CD4-positive, alpha-beta memory T cell (primary cell): ENCODE data around the gene ACSS1. TPM values are rescaled to one million over a fixed set of nuclear protein-coding genes. Genes with fewer than 3 reads are reported as not detected.

Source experiments
- CTCF ChIA-PET: fragments of 350-600 bp; sonication (Branson Sonifier 250); formaldehyde crosslinking; loops from one replicate; lab custom pipeline; 2021; ENCODE audit warnings: inconsistent platforms; ENCODE audit not compliant: partially characterized antibody; lab: Charles Lee
- POLR2A ChIA-PET: fragments of 350-600 bp; sonication (Branson Sonifier 250); formaldehyde crosslinking; loops from one replicate; lab custom pipeline; 2021; ENCODE audit not compliant: partially characterized antibody; lab: Charles Lee
- DNase-seq, 5 donors: peaks; one replicate each; pipeline versions ENCODE4 v3.0.0 to v3.0.0-alpha.2; 2020 to 2022; ENCODE audit warnings: mixed read lengths in 1 of 5
- H3K27ac ChIP-seq: one replicate; pipeline ENCODE4 v1.7.0; 2013; ENCODE audit warnings: low read depth, low read length
- H3K27me3 ChIP-seq: 2 replicates; pipeline ENCODE4 v1.7.0; 2013; ENCODE audit warnings: mild to moderate bottlenecking, low read length, moderate library complexity; ENCODE audit not compliant: insufficient read depth
- H3K36me3 ChIP-seq: 2 replicates; pipeline ENCODE4 v1.7.0; 2013; ENCODE audit warnings: mild to moderate bottlenecking, low read length, moderate library complexity; ENCODE audit not compliant: insufficient read depth
- H3K4me1 ChIP-seq: 2 replicates; pipeline ENCODE4 v1.7.0; 2013; ENCODE audit warnings: mild to moderate bottlenecking, low read length, moderate library complexity; ENCODE audit not compliant: insufficient read depth
- H3K4me3 ChIP-seq, 2 donors: one replicate each; pipeline ENCODE4 v1.7.0; 2013; ENCODE audit warnings: low read length in 2 of 2, mild to moderate bottlenecking in 1 of 2
- H3K9me3 ChIP-seq, 2 donors: one replicate each; pipeline ENCODE4 v1.7.0; 2013; ENCODE audit warnings: low read length in 2 of 2, control low read depth in 1 of 2; ENCODE audit not compliant: control insufficient read depth in 1 of 2
- H3K27ac Mint-ChIP-seq, 7 donors: one replicate each; pipeline ENCODE4 v1.8.0; 2020 to 2021; ENCODE audit warnings: mixed read lengths in 7 of 7, mild to moderate bottlenecking in 6 of 7, inconsistent platforms in 3 of 7, moderate library complexity in 3 of 7
- H3K27me3 Mint-ChIP-seq, 2 donors: one replicate each; pipeline ENCODE4 v1.8.0; 2020 to 2021; ENCODE audit warnings: mixed read lengths in 2 of 2
- H3K36me3 Mint-ChIP-seq, 2 donors: one replicate each; pipeline ENCODE4 v1.8.0; 2020 to 2021; ENCODE audit warnings: mixed read lengths in 2 of 2, inconsistent platforms in 1 of 2, mild to moderate bottlenecking in 1 of 2
- H3K4me1 Mint-ChIP-seq, 4 donors: one replicate each; pipeline ENCODE4 v1.8.0; 2020 to 2021; ENCODE audit warnings: mixed read lengths in 4 of 4, mild to moderate bottlenecking in 1 of 4
- H3K4me3 Mint-ChIP-seq, 8 donors: one replicate each; pipeline ENCODE4 v1.8.0; 2020 to 2021; ENCODE audit warnings: mixed read lengths in 8 of 8, mild to moderate bottlenecking in 7 of 8, moderate library complexity in 6 of 8, inconsistent platforms in 3 of 8
- H3K9me3 Mint-ChIP-seq, 8 donors: one replicate each; pipeline ENCODE4 v1.8.0; 2020 to 2021; ENCODE audit warnings: mixed read lengths in 8 of 8, mild to moderate bottlenecking in 5 of 8, inconsistent platforms in 3 of 8, moderate library complexity in 1 of 8
- intact Hi-C: fragments of 100-400 bp; cut with micrococcal nuclease; formaldehyde crosslinking; loops from one replicate; pipeline ENCODE4 v1.15.1; 2023
- polyA plus RNA-seq, 2 donors: library from polyadenylated mRNA; unstranded; fragments of 300-500 nt; fragmentation: Illumina TruSeq; gene quantifications; one replicate each; pipeline ENCODE4 v1.2.3, GENCODE V29; 2021
- total RNA-seq, 2 experiments: library from RNA; stranded (reverse); gene quantifications; one replicate each; pipeline ENCODE4 v1.2.3, GENCODE V29; 2021

Gene ACSS1
- total and polyA plus RNA-seq, 4 experiments from 2014 or later: 44.6 to 56.5 (median 51.3) TPM

- Mint-ChIP-seq H3K36me3 (peaks cover 68 to 75% of the 10 kb centered on the region in 2 donors), H3K4me3 (no peak overlapping the region), H3K9me3 (peaks cover 0 to 5% (median 1%) of the 10 kb centered on the region in 8 donors), H3K4me1 (peaks cover 27 to 66% (median 49%) of the 10 kb centered on the region in 4 donors), H3K27me3 (no peaks in the 10 kb centered on the region), H3K27ac (peak overlapping the region in 4 of 7 donors; percentile 9 to 71 (median 61))
- H3K9me3 ChIP-seq: no peaks in the 10 kb centered on the region
- H3K27me3 ChIP-seq: no peaks in the 10 kb centered on the region
- no peak for DNase-seq
- no peak overlapping the region for H3K4me3 ChIP-seq
- H3K36me3 ChIP-seq: peaks cover 27% of the 10 kb centered on the region
- POLR2A ChIA-PET: interaction anchor here (1.1 kb wide), 1 partner anchor 33 kb away, joined by 3 read pairs; no protein-coding TSS in a partner anchor
- CTCF ChIA-PET: interaction anchor here (0.7 kb wide), 1 partner anchor 50 kb away, joined by 3 read pairs; no protein-coding TSS in a partner anchor
- intact Hi-C loops: no loop called here
- no peak overlapping the region for H3K27ac ChIP-seq
- peaks cover 17% of the 10 kb centered on the region for H3K4me1 ChIP-seq
These were observed 76.1 kb downstream of the ACSS1 start for GRCh38 chr20:24981790-24982189.

GRCh38 chr20:24981282-24981681 lies 76.7 kb downstream of the ACSS1 start:
- Mint-ChIP-seq H3K9me3 (peaks cover 0 to 10% (median 4%) of the 10 kb centered on the region in 8 donors), H3K27me3 (no peaks in the 10 kb centered on the region), H3K4me1 (peaks cover 25 to 61% (median 47%) of the 10 kb centered on the region in 4 donors), H3K4me3 (no peak overlapping the region), H3K27ac (peak overlapping the region in 3 of 7 donors; percentile 9 to 59 (median 9)), H3K36me3 (peaks cover 74 to 77% of the 10 kb centered on the region in 2 donors)
- no peak overlapping the region for H3K27ac ChIP-seq
- CTCF ChIA-PET: interaction anchor here (0.7 kb wide), 1 partner anchor 49 kb away, joined by 3 read pairs; no protein-coding TSS in a partner anchor
- H3K36me3 ChIP-seq: peaks cover 29% of the 10 kb centered on the region
- POLR2A ChIA-PET: interaction anchor here (0.8 kb wide), 1 partner anchor 12 kb away, joined by 3 read pairs; no protein-coding TSS in a partner anchor
- intact Hi-C loops: no loop called here
- H3K4me3 ChIP-seq: no peak overlapping the region
- no peak for DNase-seq
- peaks cover 17% of the 10 kb centered on the region for H3K4me1 ChIP-seq
- H3K9me3 ChIP-seq: no peaks in the 10 kb centered on the region
- H3K27me3 ChIP-seq: no peaks in the 10 kb centered on the region

- no peak for DNase-seq
- Histone ChIP-seq H3K27ac (no peak overlapping the region), H3K4me1 (peaks cover 10% of the 10 kb centered on the region), H3K9me3 (no peaks in the 10 kb centered on the region), H3K36me3 (peaks cover 29% of the 10 kb centered on the region), H3K4me3 (no peak overlapping the region), H3K27me3 (no peaks in the 10 kb centered on the region)
- POLR2A ChIA-PET: interaction anchor here (0.8 kb wide), 2 partner anchors 12 to 20 kb away, joined by 3 read pairs; no protein-coding TSS in a partner anchor
- Mint-ChIP-seq H3K27ac (peak overlapping the region in 3 of 7 donors; percentile 47 to 82 (median 73)), H3K4me1 (peaks cover 19 to 53% (median 43%) of the 10 kb centered on the region in 4 donors), H3K4me3 (no peak overlapping the region), H3K36me3 (peaks cover 82% of the 10 kb centered on the region in 2 donors), H3K9me3 (peaks cover 0 to 14% (median 6%) of the 10 kb centered on the region in 8 donors), H3K27me3 (no peaks in the 10 kb centered on the region)
- CTCF ChIA-PET: no interaction called here
- intact Hi-C loops: no loop called here
These were observed 77.5 kb downstream of the ACSS1 start for GRCh38 chr20:24980291-24981053.

- no peak for DNase-seq
- Mint-ChIP-seq H3K27me3 (no peaks in the 10 kb centered on the region), H3K4me1 (peaks cover 10 to 44% (median 34%) of the 10 kb centered on the region in 4 donors), H3K36me3 (peaks cover 89 to 90% of the 10 kb centered on the region in 2 donors), H3K9me3 (peaks cover 0 to 14% (median 6%) of the 10 kb centered on the region in 8 donors), H3K27ac (peak overlapping the region in 5 of 7 donors; percentile 21 to 82 (median 47)), H3K4me3 (peak overlapping the region in 1 of 8 donors; percentile 42)
- Histone ChIP-seq H3K4me3 (no peak overlapping the region), H3K27ac (no peak overlapping the region), H3K4me1 (peaks cover 4% of the 10 kb centered on the region), H3K9me3 (no peaks in the 10 kb centered on the region), H3K36me3 (peaks cover 29% of the 10 kb centered on the region), H3K27me3 (no peaks in the 10 kb centered on the region)
- POLR2A ChIA-PET: no interaction called here
- CTCF ChIA-PET: interaction anchor here (0.6 kb wide), 2 partner anchors 49 to 477 kb away, joined by 3 read pairs; no protein-coding TSS in a partner anchor
- intact Hi-C loops: no loop called here
These were observed 78.6 kb downstream of the ACSS1 start for GRCh38 chr20:24979036-24979960.

- DNase-seq: no peak
- Histone ChIP-seq H3K4me1 (peaks cover 4% of the 10 kb centered on the region), H3K4me3 (no peak overlapping the region), H3K27ac (no peak overlapping the region), H3K27me3 (no peaks in the 10 kb centered on the region), H3K9me3 (no peaks in the 10 kb centered on the region), H3K36me3 (peaks cover 29% of the 10 kb centered on the region)
- H3K36me3 Mint-ChIP-seq: peaks cover 88 to 90% of the 10 kb centered on the region in 2 donors
- intact Hi-C loops: no loop called here
- ChIA-PET POLR2A (no interaction called here), CTCF (interaction anchor here (0.6 kb wide), 1 partner anchor 48 kb away, joined by 3 read pairs; no protein-coding TSS in a partner anchor)
- no peaks in the 10 kb centered on the region for H3K27me3 Mint-ChIP-seq
- peak overlapping the region in 1 of 7 donors; percentile 29 for H3K27ac Mint-ChIP-seq
- H3K4me1 Mint-ChIP-seq: peaks cover 8 to 44% (median 28%) of the 10 kb centered on the region in 4 donors
- no peak overlapping the region for H3K4me3 Mint-ChIP-seq
- peaks cover 0 to 14% (median 6%) of the 10 kb centered on the region in 8 donors for H3K9me3 Mint-ChIP-seq
These were observed 79.4 kb downstream of the ACSS1 start for GRCh38 chr20:24978513-24978912.

GRCh38 chr20:24977797-24978196 lies 80.1 kb downstream of the ACSS1 start:
- peaks cover 29% of the 10 kb centered on the region for H3K36me3 ChIP-seq
- DNase-seq: no peak
- Mint-ChIP-seq H3K4me3 (no peak overlapping the region), H3K9me3 (peaks cover 0 to 14% (median 6%) of the 10 kb centered on the region in 8 donors), H3K27me3 (no peaks in the 10 kb centered on the region), H3K27ac (peak overlapping the region in 1 of 7 donors; percentile 41), H3K36me3 (peaks cover 88 to 90% of the 10 kb centered on the region in 2 donors), H3K4me1 (peaks cover 8 to 42% (median 24%) of the 10 kb centered on the region in 4 donors)
- no peak overlapping the region for H3K4me3 ChIP-seq
- no peaks in the 10 kb centered on the region for H3K27me3 ChIP-seq
- H3K27ac ChIP-seq: no peak overlapping the region
- intact Hi-C loops: no loop called here
- POLR2A ChIA-PET: no interaction called here
- H3K4me1 ChIP-seq: peaks cover 4% of the 10 kb centered on the region
- CTCF ChIA-PET: no interaction called here
- H3K9me3 ChIP-seq: no peaks in the 10 kb centered on the region
